Fibroblast of skin of right biceps (primary cell): ENCODE results near the gene RPS8.
"Not testable (repeated sequence)": the region's sequence is repeated elsewhere in the genome, so short reads cannot be mapped to it uniquely, and the experiment has no call there.

Experiments
- DNase-seq: peaks from one replicate; pipeline ENCODE4 v3.0.0-alpha.2; 2013

Gene RPS8

GRCh38 chr1:44775078-44775929, at the start of gene RPS8:
Gene RPS8 (plus strand): TSS chr1:44775540. CDS start chr1:44775597, 57 bp downstream.
- DNase-seq: peak; percentile 95

- DNase-seq: peak; percentile 98
Observed at GRCh38 chr1:44730741-44731512, 44.4 kb upstream of the RPS8 start, which contains the start of gene RNU5D-1. Gene RNU5D-1 (minus strand): TSS chr1:44731170.

GRCh38 chr1:44733365-44733764, 42.0 kb upstream of the RPS8 start:
- DNase-seq: peak; percentile 86

GRCh38 chr1:44733784-44734183, 41.6 kb upstream of the RPS8 start:
- DNase-seq: no peak

GRCh38 chr1:44735992-44736391, 39.3 kb upstream of the RPS8 start:
- DNase-seq: no peak

- not testable (repeated sequence) for DNase-seq
Observed at GRCh38 chr1:44738953-44739306, 36.4 kb upstream of the RPS8 start.

- DNase-seq: peak; percentile 98
Observed at GRCh38 chr1:44739307-44740178, 35.8 kb upstream of the RPS8 start, which contains the start of gene KIF2C. Gene KIF2C (plus strand): TSS chr1:44739837. CDS start chr1:44739933, 96 bp downstream.

- DNase-seq: no peak
Observed at GRCh38 chr1:44740179-44740617, 35.1 kb upstream of the RPS8 start.

GRCh38 chr1:44743211-44743610, 32.1 kb upstream of the RPS8 start:
- DNase-seq: no peak

GRCh38 chr1:44747878-44748277, 27.5 kb upstream of the RPS8 start:
- no peak for DNase-seq

- DNase-seq: no peak
Observed at GRCh38 chr1:44757420-44757819, 17.9 kb upstream of the RPS8 start.

- no peak for DNase-seq
Observed at GRCh38 chr1:44759077-44759476, 16.3 kb upstream of the RPS8 start.

- no peak for DNase-seq
Observed at GRCh38 chr1:44760876-44761275, 14.5 kb upstream of the RPS8 start.

GRCh38 chr1:44766421-44766820, 8.9 kb upstream of the RPS8 start:
- not testable (repeated sequence) for DNase-seq

- peak; percentile 12 for DNase-seq
Observed at GRCh38 chr1:44775930-44776729, 790 bp downstream of the RPS8 start.

- DNase-seq: no peak
Observed at GRCh38 chr1:44776730-44777068, 1.4 kb downstream of the RPS8 start.

GRCh38 chr1:44777547-44777946, 2.2 kb downstream of the RPS8 start:
- no peak for DNase-seq

- no peak for DNase-seq
Observed at GRCh38 chr1:44777969-44778635, 2.8 kb downstream of the RPS8 start.

GRCh38 chr1:44778705-44779576, 3.6 kb downstream of the RPS8 start:
- DNase-seq: no peak

- DNase-seq: no peak
Observed at GRCh38 chr1:44780583-44781121, 5.3 kb downstream of the RPS8 start.
